ENCODE data around the gene RNU6-1. TPM values are rescaled to one million over a fixed set of nuclear protein-coding genes. Genes with fewer than 3 reads are reported as not detected.

Gene RNU6-1
- total RNA-seq, 4 donors from 2014 or later, result not detected

DNA sequence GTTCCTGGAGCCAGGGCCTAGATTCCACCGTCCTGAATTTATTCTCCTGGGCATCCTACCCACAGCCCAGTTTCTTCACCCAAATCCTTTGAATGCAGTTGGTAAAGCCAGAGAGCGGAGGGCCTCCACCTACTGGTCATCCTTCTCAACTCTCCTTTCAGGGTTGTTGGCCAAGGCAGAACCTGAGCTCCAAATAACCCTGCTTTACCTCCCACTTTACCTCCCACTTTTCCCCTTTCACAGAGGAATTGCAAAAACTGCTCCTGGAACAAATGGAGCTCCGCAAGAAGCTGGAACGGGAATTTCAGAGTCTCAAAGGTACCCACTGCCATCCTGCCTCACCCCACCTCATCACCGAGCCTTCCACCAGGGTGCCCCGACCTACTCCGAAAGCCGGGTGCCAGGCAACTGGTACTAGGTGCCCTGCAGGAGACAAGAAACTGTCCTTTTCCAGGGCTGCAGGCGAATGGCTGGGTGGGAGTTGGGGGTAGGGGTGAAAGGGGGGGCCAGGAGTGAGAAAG, 7.8 kb downstream of the RNU6-1 start:
- H3K27me3 ChIP-seq, result peaks cover 45 to 92% (median 66%) of the 10 kb centered on the region in 4 donors
- no peak overlapping the region for H3K4me3 ChIP-seq
- no peak for TF ChIP-seq POLR2A (IDR thresholded peaks at IDR 0.05)
- TF ChIP-seq, protein P1, sequence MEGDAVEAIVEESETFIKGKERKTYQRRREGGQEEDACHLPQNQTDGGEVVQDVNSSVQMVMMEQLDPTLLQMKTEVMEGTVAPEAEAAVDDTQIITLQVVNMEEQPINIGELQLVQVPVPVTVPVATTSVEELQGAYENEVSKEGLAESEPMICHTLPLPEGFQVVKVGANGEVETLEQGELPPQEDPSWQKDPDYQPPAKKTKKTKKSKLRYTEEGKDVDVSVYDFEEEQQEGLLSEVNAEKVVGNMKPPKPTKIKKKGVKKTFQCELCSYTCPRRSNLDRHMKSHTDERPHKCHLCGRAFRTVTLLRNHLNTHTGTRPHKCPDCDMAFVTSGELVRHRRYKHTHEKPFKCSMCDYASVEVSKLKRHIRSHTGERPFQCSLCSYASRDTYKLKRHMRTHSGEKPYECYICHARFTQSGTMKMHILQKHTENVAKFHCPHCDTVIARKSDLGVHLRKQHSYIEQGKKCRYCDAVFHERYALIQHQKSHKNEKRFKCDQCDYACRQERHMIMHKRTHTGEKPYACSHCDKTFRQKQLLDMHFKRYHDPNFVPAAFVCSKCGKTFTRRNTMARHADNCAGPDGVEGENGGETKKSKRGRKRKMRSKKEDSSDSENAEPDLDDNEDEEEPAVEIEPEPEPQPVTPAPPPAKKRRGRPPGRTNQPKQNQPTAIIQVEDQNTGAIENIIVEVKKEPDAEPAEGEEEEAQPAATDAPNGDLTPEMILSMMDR (IDR thresholded peaks at IDR 0.05), result peak in 1 of 6 experiments; percentile 8
- no peak overlapping the region for H3K27ac ChIP-seq
- H3K4me1 ChIP-seq, result peaks cover 57 to 74% (median 66%) of the 10 kb centered on the region in 3 donors
- no peaks in the 10 kb centered on the region for H3K36me3 ChIP-seq
- 65 to 77% methylated on average over 8 to 9 of the region's 9 CpGs for WGBS, 2 donors
- intact Hi-C loops (cut with DNase I), result loop anchor here (10.0 kb wide), 1 partner anchor 887 kb away; no protein-coding TSS in a partner anchor
- no peak for DNase-seq
- no peaks in the 10 kb centered on the region for H3K9me3 ChIP-seq

DNA sequence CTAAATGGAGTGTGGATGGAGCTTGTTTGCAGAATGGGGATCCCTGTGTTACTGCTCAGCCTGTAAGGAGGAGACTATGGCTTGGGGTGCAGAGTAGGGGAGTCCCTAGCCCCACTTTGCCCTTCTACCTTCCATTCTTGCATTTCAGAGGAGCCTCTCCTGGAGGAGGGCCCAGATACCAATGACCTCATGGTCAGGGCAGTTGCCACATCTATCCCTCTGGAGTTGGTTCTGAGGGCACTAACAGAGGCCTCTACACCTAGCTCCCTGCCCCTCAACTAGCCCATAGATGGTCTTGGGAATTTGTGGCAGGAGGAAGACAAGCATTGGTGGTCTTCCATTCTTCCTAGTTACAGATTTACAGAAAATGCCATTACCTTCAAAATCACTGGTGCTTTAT, 8.5 kb downstream of the RNU6-1 start:
- DNase-seq, result no peak
- Histone ChIP-seq H3K27ac (no peak overlapping the region), H3K4me1 (peaks cover 61 to 79% (median 69%) of the 10 kb centered on the region in 3 donors), H3K4me3 (no peak overlapping the region), H3K27me3 (peaks cover 52 to 99% (median 71%) of the 10 kb centered on the region in 4 donors), H3K9me3 (no peaks in the 10 kb centered on the region), H3K36me3 (no peaks in the 10 kb centered on the region)
- TF ChIP-seq, protein P1 (IDR thresholded peaks at IDR 0.05), result no peak
- no peak for TF ChIP-seq POLR2A (IDR thresholded peaks at IDR 0.05)
- intact Hi-C loops (cut with DNase I), result loop anchor here (10.0 kb wide), 1 partner anchor 887 kb away; no protein-coding TSS in a partner anchor

DNA sequence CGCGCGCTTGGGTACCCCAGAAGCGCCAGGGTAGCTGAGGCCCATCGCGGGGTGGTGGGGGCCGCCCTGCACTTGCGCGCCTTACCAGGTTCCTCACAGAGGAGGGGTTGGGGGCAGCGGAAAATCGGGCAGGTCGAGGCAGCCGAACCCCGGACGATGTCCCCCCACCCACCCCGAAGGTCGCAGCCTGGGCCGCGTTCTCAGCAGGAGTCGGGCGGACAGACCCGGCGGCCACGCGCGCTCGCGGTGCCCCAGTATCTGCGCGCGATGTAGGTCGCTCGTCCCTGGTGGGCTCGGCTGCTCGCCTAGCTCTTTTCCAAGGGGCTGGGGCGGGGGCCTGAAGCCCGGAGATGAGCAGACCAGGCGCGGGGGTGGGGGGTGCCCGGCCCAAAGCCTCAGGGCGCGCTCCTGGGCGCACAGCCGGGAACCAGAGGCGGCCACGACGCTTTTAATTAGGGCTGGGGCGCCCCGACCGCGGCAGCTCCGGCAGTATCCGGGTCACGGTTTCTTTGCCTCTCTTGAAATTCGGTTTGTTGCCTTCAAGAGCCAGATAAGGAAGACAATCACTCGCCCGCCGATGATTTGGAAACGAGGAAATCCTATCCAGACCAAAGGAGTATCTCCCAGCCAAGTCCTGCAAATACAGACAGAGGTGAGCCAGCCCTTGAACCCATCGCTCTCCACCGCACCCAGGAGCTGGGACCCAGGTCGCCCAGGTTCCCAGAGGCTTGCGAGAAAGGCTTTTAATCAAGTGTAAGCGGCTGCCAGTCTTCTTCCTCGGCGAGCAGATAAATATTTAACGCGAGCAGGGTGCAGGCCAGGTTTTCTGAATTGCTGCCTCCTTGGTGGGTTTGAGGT, 10.0 kb downstream of the RNU6-1 start:
- no peaks in the 10 kb centered on the region for H3K36me3 ChIP-seq
- DNase-seq, result no peak
- H3K4me3 ChIP-seq, result no peak overlapping the region
- peaks cover 59 to 100% (median 72%) of the 10 kb centered on the region in 4 donors for H3K27me3 ChIP-seq
- H3K9me3 ChIP-seq, result no peaks in the 10 kb centered on the region
- 48 to 64% methylated on average over 9 to 13 of the region's 68 CpGs for WGBS, 2 donors
- no peak overlapping the region for H3K27ac ChIP-seq
- peaks cover 55 to 79% (median 69%) of the 10 kb centered on the region in 3 donors for H3K4me1 ChIP-seq
- intact Hi-C loops (cut with DNase I), result loop anchor here (10.0 kb wide), 1 partner anchor 885 kb away; no protein-coding TSS in a partner anchor
- TF ChIP-seq, protein P1 (IDR thresholded peaks at IDR 0.05), result no peak
- no peak for TF ChIP-seq POLR2A (IDR thresholded peaks at IDR 0.05)

GRCh38 chr15:67828969-67829646, 10.7 kb downstream of the RNU6-1 start:
- Histone ChIP-seq H3K4me1 (peaks cover 49 to 79% (median 61%) of the 10 kb centered on the region in 3 donors), H3K4me3 (peak overlapping the region in 3 of 4 donors; percentile 4 to 52 (median 34)), H3K27ac (no peak overlapping the region), H3K27me3 (peaks cover 60 to 100% (median 73%) of the 10 kb centered on the region in 4 donors), H3K36me3 (no peaks in the 10 kb centered on the region), H3K9me3 (no peaks in the 10 kb centered on the region)
- WGBS, 2 donors, result 5 to 17% methylated on average over 43 to 46 of the region's 54 CpGs
- intact Hi-C loops (cut with DNase I), result no loop called here
- DNase-seq, result no peak
- TF ChIP-seq, protein P1 (IDR thresholded peaks at IDR 0.05), result no peak
- TF ChIP-seq POLR2A (IDR thresholded peaks at IDR 0.05), result no peak
